H9 (cell line): ENCODE results near the gene FUT4. TPM values are rescaled to one million over a fixed set of nuclear protein-coding genes. Genes with fewer than 3 reads are reported as not detected.

ENCODE experiments used
- DNase-seq: peaks from one replicate; pipeline ENCODE4 v3.0.0-alpha.2; 2017
- H2AFZ ChIP-seq: one replicate; pipeline ENCODE4 v1.6.1; 2013; ENCODE audit warnings: mild to moderate bottlenecking, low read length, control low read depth, moderate library complexity
- H2AK5ac ChIP-seq: 2 replicates; pipeline ENCODE4 v1.6.1; 2013; ENCODE audit warnings: low read length, control low read depth, mixed read lengths; ENCODE audit not compliant: insufficient read length
- H2BK120ac ChIP-seq: one replicate; pipeline ENCODE4 v1.6.1; 2013; ENCODE audit warnings: low read depth, mild to moderate bottlenecking, low read length, control low read depth, inconsistent platforms; ENCODE audit not compliant: poor library complexity, severe bottlenecking
- H2BK12ac ChIP-seq: 2 replicates; pipeline ENCODE4 v1.6.1; 2013; ENCODE audit warnings: low read length, control low read depth, mixed read lengths, low read depth; ENCODE audit not compliant: insufficient read length
- H2BK15ac ChIP-seq: 2 replicates; pipeline ENCODE4 v1.6.1; 2013; ENCODE audit warnings: low read depth, low read length, control low read depth
- H2BK20ac ChIP-seq: one replicate; pipeline ENCODE4 v1.6.1; 2013; ENCODE audit warnings: low read depth, mild to moderate bottlenecking, low read length, control low read depth, inconsistent platforms; ENCODE audit not compliant: poor library complexity, severe bottlenecking
- H2BK5ac ChIP-seq: 2 replicates; pipeline ENCODE4 v1.6.1; 2013; ENCODE audit warnings: low read length, control low read depth, mixed read lengths; ENCODE audit not compliant: insufficient read length
- H3K14ac ChIP-seq: 2 replicates; pipeline ENCODE4 v1.6.1; 2013; ENCODE audit warnings: low read length, control low read depth; ENCODE audit not compliant: insufficient read depth
- H3K18ac ChIP-seq: 2 replicates; pipeline ENCODE4 v1.6.1; 2013; ENCODE audit warnings: low read depth, mild to moderate bottlenecking, mixed read lengths, low read length, control low read depth; ENCODE audit not compliant: insufficient read length
- H3K23ac ChIP-seq: 2 replicates; pipeline ENCODE4 v1.6.1; 2013; ENCODE audit warnings: low read length, control low read depth, mixed read lengths, low read depth; ENCODE audit not compliant: insufficient read length
- H3K23me2 ChIP-seq: 2 replicates; pipeline ENCODE4 v1.6.1; 2013; ENCODE audit warnings: low read depth, mild to moderate bottlenecking, mixed read lengths, low read length, control low read depth; ENCODE audit not compliant: insufficient read length, poor library complexity, severe bottlenecking
- H3K27ac ChIP-seq: 2 replicates; pipeline ENCODE4 v1.5.1; 2013; ENCODE audit warnings: low read length, control low read depth, mixed read lengths, low read depth; ENCODE audit not compliant: insufficient read length
- H3K27me3 ChIP-seq: 2 replicates; pipeline ENCODE4 v1.6.1; 2013; ENCODE audit warnings: low read length, control low read depth, inconsistent platforms; ENCODE audit not compliant: insufficient read depth
- H3K4ac ChIP-seq: 2 replicates; pipeline ENCODE4 v1.6.1; 2013; ENCODE audit warnings: low read depth, mild to moderate bottlenecking, control low read depth, inconsistent platforms, low read length, moderate library complexity
- H3K4me1 ChIP-seq: 2 replicates; pipeline ENCODE4 v1.6.1; 2013; ENCODE audit warnings: low read length, control low read depth, inconsistent platforms; ENCODE audit not compliant: insufficient read depth
- H3K4me2 ChIP-seq: 2 replicates; pipeline ENCODE4 v1.6.1; 2013; ENCODE audit warnings: low read length, control low read depth, mixed read lengths; ENCODE audit not compliant: insufficient read length, insufficient read depth
- H3K56ac ChIP-seq: 2 replicates; pipeline ENCODE4 v1.6.1; 2013; ENCODE audit warnings: low read depth, mild to moderate bottlenecking, mixed read lengths, low read length, control low read depth; ENCODE audit not compliant: insufficient read length
- H3K79me1 ChIP-seq: 2 replicates; pipeline ENCODE4 v1.6.1; 2013; ENCODE audit warnings: low read depth, mild to moderate bottlenecking, moderate library complexity, low read length, control low read depth, inconsistent platforms; ENCODE audit not compliant: insufficient read depth, poor library complexity, severe bottlenecking
- H3K79me2 ChIP-seq: 2 replicates; pipeline ENCODE4 v1.6.1; 2013; ENCODE audit warnings: low read length, control low read depth, inconsistent platforms; ENCODE audit not compliant: insufficient read depth
- H3K9ac ChIP-seq: 2 replicates; pipeline ENCODE4 v1.6.1; 2013; ENCODE audit warnings: low read length, control low read depth, mixed read lengths; ENCODE audit not compliant: insufficient read length; ENCODE audit errors: extremely low read depth
- H3K9me3 ChIP-seq: one replicate; pipeline ENCODE4 v1.6.1; 2013; ENCODE audit warnings: low read depth, low read length, inconsistent platforms; ENCODE audit not compliant: control insufficient read depth
- H3T11ph ChIP-seq: one replicate; pipeline ENCODE4 v1.6.1; 2013; ENCODE audit warnings: mild to moderate bottlenecking, low read length, control low read depth, inconsistent platforms
- H4K20me1 ChIP-seq: one replicate; pipeline ENCODE4 v1.6.1; 2013; ENCODE audit not compliant: control insufficient read depth, insufficient read length, insufficient read depth
- H4K5ac ChIP-seq: 2 replicates; pipeline ENCODE4 v1.6.1; 2013; ENCODE audit warnings: low read depth, mild to moderate bottlenecking, mixed read lengths, low read length, control low read depth; ENCODE audit not compliant: insufficient read length
- H4K8ac ChIP-seq: replicated peaks from 2 replicates; pipeline ENCODE4 v1.6.1; 2013; ENCODE audit warnings: low read length, control low read depth, mixed read lengths, low read depth; ENCODE audit not compliant: insufficient read length
- H4K91ac ChIP-seq: 2 replicates; pipeline ENCODE4 v1.6.1; 2013; ENCODE audit warnings: low read depth, mild to moderate bottlenecking, moderate library complexity, mixed read lengths, low read length, control low read depth; ENCODE audit not compliant: insufficient read length
- H3K27ac Mint-ChIP-seq, 3 experiments: 2 replicates in 2 of 3; 3 replicates in 1 of 3; pipeline ENCODE4 v1.8.0; 2020 to 2021; ENCODE audit warnings: mixed read lengths in 3 of 3, mild to moderate bottlenecking in 1 of 3, moderate library complexity in 1 of 3
- H3K27me3 Mint-ChIP-seq: 2 replicates; pipeline ENCODE4 v1.8.0; 2021; ENCODE audit warnings: low read depth, mild to moderate bottlenecking, moderate library complexity, mixed read lengths
- H3K36me3 Mint-ChIP-seq, 3 experiments: 2 replicates in 2 of 3; 3 replicates in 1 of 3; pipeline ENCODE4 v1.8.0; 2020 to 2021; ENCODE audit warnings: low read depth in 3 of 3, mixed read lengths in 3 of 3; ENCODE audit not compliant: insufficient read depth in 1 of 3
- H3K4me1 Mint-ChIP-seq, 2 experiments: 2 replicates each; pipeline ENCODE4 v1.8.0; 2020; ENCODE audit warnings: mixed read lengths in 2 of 2
- H3K4me3 Mint-ChIP-seq, 2 experiments: 2 replicates in 1 of 2; 3 replicates in 1 of 2; pipeline ENCODE4 v1.8.0; 2020 to 2021; ENCODE audit warnings: mild to moderate bottlenecking in 2 of 2, mixed read lengths in 2 of 2, moderate library complexity in 1 of 2
- H3K9me3 Mint-ChIP-seq, 2 experiments: 2 replicates in 1 of 2; 3 replicates in 1 of 2; pipeline ENCODE4 v1.8.0; 2020; ENCODE audit warnings: mild to moderate bottlenecking in 2 of 2, mixed read lengths in 2 of 2, moderate library complexity in 1 of 2
- CTCF ChIP-seq: fragments of 200-600 bp; sonication (generic); conservative IDR thresholded peaks from 3 replicates; pipeline ENCODE4 v1.8.0; 2021; ENCODE audit warnings: antibody characterized with exemption, mild to moderate bottlenecking
- WGBS: extraction: QIAGEN DNeasy Blood & Tissue Kit; methylation state at CpG from one replicate; pipeline ENCODE4 v1.1.7; 2013; ENCODE audit warnings: missing lambda C conversion rate, low lambda C conversion rate, mixed read lengths; ENCODE audit not compliant: insufficient read length; ENCODE audit errors: extremely low coverage; 5-methylcytosine and 5-hydroxymethylcytosine counted together
- total RNA-seq: library from RNA; stranded (reverse); gene quantifications from 2 replicates; pipeline ENCODE4 v1.2.1, GENCODE V29; 2021

The FUT4 gene
- total RNA-seq, 1 experiment from 2014 or later = 5.3 TPM

GRCh38 chr11:94524341-94524740 is 19.4 kb upstream of the FUT4 start:
- Histone ChIP-seq H2BK15ac (no peak overlapping the region), H3K9me3 (no peaks in the 10 kb centered on the region), H3K4ac (no peak overlapping the region), H3K56ac (no peak overlapping the region), H4K5ac (no peak overlapping the region), H3K23ac (no peak overlapping the region), H3K18ac (no peak overlapping the region), H3T11ph (no peak overlapping the region), H3K23me2 (no peaks in the 10 kb centered on the region), H3K4me1 (no peaks in the 10 kb centered on the region), H2AFZ (no peak overlapping the region), H3K27ac (no peak overlapping the region), H3K79me2 (no peaks in the 10 kb centered on the region), H3K27me3 (no peaks in the 10 kb centered on the region), H2BK5ac (no peak overlapping the region), H2BK12ac (no peak overlapping the region), H4K8ac (no peak overlapping the region), H3K14ac (no peak overlapping the region), H2BK120ac (no peak overlapping the region), H3K79me1 (no peaks in the 10 kb centered on the region), H4K91ac (no peak overlapping the region), H2AK5ac (no peak overlapping the region), H2BK20ac (no peak overlapping the region), H3K9ac (no peak overlapping the region), H4K20me1 (no peaks in the 10 kb centered on the region), H3K4me2 (no peak overlapping the region)
- no peak overlapping the region for H3K4me3 Mint-ChIP-seq
- no peak overlapping the region for H3K27ac Mint-ChIP-seq
- peaks cover 19% of the 10 kb centered on the region for H3K27me3 Mint-ChIP-seq
- no peaks in the 10 kb centered on the region for H3K36me3 Mint-ChIP-seq
- peaks cover 0 to 3% of the 10 kb centered on the region in 2 experiments; a peak in 2 of 4 replicates for H3K4me1 Mint-ChIP-seq
- no peaks in the 10 kb centered on the region for H3K9me3 Mint-ChIP-seq
- no peak for DNase-seq
- TF ChIP-seq CTCF = no peak
- no CpG with 5 or more reads among the region's 1 CpG for WGBS
